ENCODE measurements around the gene TRIM44.

DNA sequence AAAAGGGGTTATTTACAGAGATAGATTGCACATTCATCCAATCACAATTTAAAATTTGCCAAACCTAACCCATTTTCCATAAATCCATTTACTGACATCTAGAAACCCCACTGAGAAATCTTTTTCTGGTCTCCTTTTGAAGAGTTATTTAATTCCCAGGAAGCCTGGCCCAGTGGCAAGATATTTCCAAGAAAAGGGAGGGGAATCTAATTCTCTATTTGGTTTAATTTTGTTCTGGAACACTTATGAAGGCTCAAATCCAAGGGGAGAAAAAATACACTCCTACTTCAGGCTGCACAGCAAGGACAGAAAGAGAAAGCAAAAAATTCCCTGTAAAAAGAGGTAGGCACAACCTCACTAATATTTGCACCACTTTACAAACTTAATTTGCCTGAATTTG, 193.1 kb downstream of the TRIM44 start:
- TF ChIP-seq YY1 (IDR thresholded peaks at IDR 0.05; ENCODE audit: extremely low read depth, insufficient replicate concordance, low read depth, low read length) (no peak), POLR2AphosphoS5 (IDR thresholded peaks at IDR 0.05; ENCODE audit: low read depth, low read length) (no peak), EZH2 (IDR thresholded peaks at IDR 0.05) (no peak), CBX3 (IDR thresholded peaks at IDR 0.05; ENCODE audit: low read depth) (no peak), FOSL1 (IDR thresholded peaks at IDR 0.05; ENCODE audit: low read depth) (no peak), EZH2phosphoT487 (IDR thresholded peaks at IDR 0.05; ENCODE audit: borderline replicate concordance) (no peak), JUND (IDR thresholded peaks at IDR 0.05) (no peak), TCF7L2 (IDR thresholded peaks at IDR 0.05; ENCODE audit: borderline replicate concordance, extremely low read depth, insufficient read depth, insufficient read length) (no peak), POLR2A (IDR thresholded peaks at IDR 0.05; ENCODE audit: borderline replicate concordance, extremely low read depth, insufficient read depth, insufficient read length) (no peak), ELF1 (IDR thresholded peaks at IDR 0.05; ENCODE audit: borderline replicate concordance, low read depth) (no peak)
- TF ChIP-seq, protein P1, sequence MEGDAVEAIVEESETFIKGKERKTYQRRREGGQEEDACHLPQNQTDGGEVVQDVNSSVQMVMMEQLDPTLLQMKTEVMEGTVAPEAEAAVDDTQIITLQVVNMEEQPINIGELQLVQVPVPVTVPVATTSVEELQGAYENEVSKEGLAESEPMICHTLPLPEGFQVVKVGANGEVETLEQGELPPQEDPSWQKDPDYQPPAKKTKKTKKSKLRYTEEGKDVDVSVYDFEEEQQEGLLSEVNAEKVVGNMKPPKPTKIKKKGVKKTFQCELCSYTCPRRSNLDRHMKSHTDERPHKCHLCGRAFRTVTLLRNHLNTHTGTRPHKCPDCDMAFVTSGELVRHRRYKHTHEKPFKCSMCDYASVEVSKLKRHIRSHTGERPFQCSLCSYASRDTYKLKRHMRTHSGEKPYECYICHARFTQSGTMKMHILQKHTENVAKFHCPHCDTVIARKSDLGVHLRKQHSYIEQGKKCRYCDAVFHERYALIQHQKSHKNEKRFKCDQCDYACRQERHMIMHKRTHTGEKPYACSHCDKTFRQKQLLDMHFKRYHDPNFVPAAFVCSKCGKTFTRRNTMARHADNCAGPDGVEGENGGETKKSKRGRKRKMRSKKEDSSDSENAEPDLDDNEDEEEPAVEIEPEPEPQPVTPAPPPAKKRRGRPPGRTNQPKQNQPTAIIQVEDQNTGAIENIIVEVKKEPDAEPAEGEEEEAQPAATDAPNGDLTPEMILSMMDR (IDR thresholded peaks at IDR 0.05 in 2 of 3, conservative IDR thresholded peaks at IDR 0.05 in 1 of 3; ENCODE audit: borderline replicate concordance in 1 of 3, insufficient read depth in 1 of 3, low read depth in 2 of 3, low read length in 2 of 3) = no peak
- TF ChIP-seq, protein P2, sequence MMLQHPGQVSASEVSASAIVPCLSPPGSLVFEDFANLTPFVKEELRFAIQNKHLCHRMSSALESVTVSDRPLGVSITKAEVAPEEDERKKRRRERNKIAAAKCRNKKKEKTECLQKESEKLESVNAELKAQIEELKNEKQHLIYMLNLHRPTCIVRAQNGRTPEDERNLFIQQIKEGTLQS (IDR thresholded peaks at IDR 0.05) = no peak

All from HCT116 (cell line).